ENCODE measurements around the gene DNMT3A. TPM values are rescaled to one million over a fixed set of nuclear protein-coding genes. Genes with fewer than 3 reads are reported as not detected.

DNMT3A gene
- total and polyA plus RNA-seq, 2 of the 8 experiments (the other 6 are each of a cell fraction or from before 2014, with no cell fraction given), result 33.6 to 178 TPM

DNA sequence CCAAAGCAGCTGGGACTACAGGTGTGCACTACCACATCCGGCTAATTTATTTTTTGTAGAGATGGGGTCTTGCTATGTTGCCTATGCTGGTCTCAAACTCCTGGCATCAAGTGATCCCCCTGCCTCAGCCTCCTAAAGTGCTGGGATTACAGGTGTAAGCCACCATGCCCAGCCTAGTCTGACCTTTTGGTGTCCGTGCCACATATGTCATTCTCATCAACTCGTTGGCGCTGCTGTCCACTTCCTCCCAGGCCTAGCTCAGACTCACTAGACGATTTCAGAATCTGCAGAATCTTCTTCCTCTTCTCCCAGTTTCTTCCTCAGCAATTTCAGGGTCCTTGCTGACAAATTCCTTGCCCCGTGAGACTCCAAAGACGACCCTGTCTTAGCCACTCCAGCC, 39.8 kb upstream of the DNMT3A start:
- H2AFZ ChIP-seq (ENCODE audit: low read length), result no peak overlapping the region
- H2BK5ac ChIP-seq (ENCODE audit: low read depth, low read length), result no peak overlapping the region
- H4K20me1 ChIP-seq (replicated peaks in 1 of 2; ENCODE audit: control insufficient read depth in 1 of 2, insufficient read depth in 2 of 2, low read length in 2 of 2), result no peaks in the 10 kb centered on the region
- H3K14ac ChIP-seq (ENCODE audit: insufficient read length), result no peak overlapping the region
- no peak overlapping the region for H3K56ac ChIP-seq (replicated peaks; ENCODE audit: insufficient read length, low read depth, low read length)
- H3K27ac ChIP-seq (ENCODE audit: low read depth, low read length), result no peak overlapping the region
- H3K36me3 ChIP-seq (ENCODE audit: control insufficient read depth in 2 of 4, insufficient read depth in 4 of 4, low read length in 3 of 4), result no peaks in the 10 kb centered on the region; a peak in 1 of 8 replicates
- POLR2A ChIA-PET (ENCODE audit: partially characterized antibody), result interaction anchor here (2.2 kb wide), 1 partner anchor 10 kb away, joined by 7 read pairs; no protein-coding TSS in a partner anchor
- TF ChIP-seq CREB1 (IDR thresholded peaks at IDR 0.05) (no peak), TCF12 (IDR thresholded peaks at IDR 0.05; ENCODE audit: low read depth, low read length) (no peak), KDM5A (IDR thresholded peaks at IDR 0.05; ENCODE audit: low read length) (no peak), SIN3A (conservative IDR thresholded peaks at IDR 0.05 in 1 of 2, IDR thresholded peaks at IDR 0.05 in 1 of 2; ENCODE audit: low read depth in 1 of 2, low read length in 2 of 2) (no peak), CEBPB (IDR thresholded peaks at IDR 0.05; ENCODE audit: low read depth, low read length) (no peak), KDM4A (IDR thresholded peaks at IDR 0.05; ENCODE audit: low read depth, low read length, severe bottlenecking) (no peak), TBP (IDR thresholded peaks at IDR 0.05; ENCODE audit: low read depth, low read length) (no peak), POLR2A (IDR thresholded peaks at IDR 0.05; ENCODE audit: control extremely low read depth in 1 of 2, low read depth in 2 of 2, low read length in 2 of 2) (no peak), SIRT6 (IDR thresholded peaks at IDR 0.05; ENCODE audit: low read length) (no peak), TEAD4 (IDR thresholded peaks at IDR 0.05; ENCODE audit: low read depth, low read length) (no peak), CBX8 (IDR thresholded peaks at IDR 0.05; ENCODE audit: borderline replicate concordance, low read depth, low read length) (no peak)
- TF ChIP-seq, protein P1, sequence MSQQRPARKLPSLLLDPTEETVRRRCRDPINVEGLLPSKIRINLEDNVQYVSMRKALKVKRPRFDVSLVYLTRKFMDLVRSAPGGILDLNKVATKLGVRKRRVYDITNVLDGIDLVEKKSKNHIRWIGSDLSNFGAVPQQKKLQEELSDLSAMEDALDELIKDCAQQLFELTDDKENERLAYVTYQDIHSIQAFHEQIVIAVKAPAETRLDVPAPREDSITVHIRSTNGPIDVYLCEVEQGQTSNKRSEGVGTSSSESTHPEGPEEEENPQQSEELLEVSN (IDR thresholded peaks at IDR 0.05), result no peak
- H3K79me1 ChIP-seq (ENCODE audit: low read depth, low read length), result no peaks in the 10 kb centered on the region
- H3K23me2 ChIP-seq (ENCODE audit: low read depth, low read length), result no peaks in the 10 kb centered on the region
- no peak for DNase-seq (ENCODE audit: low read depth in 1 of 2, low spot score in 2 of 2)
- H2BK15ac ChIP-seq (ENCODE audit: low read length), result no peak overlapping the region
- H3K27me3 ChIP-seq (replicated peaks in 1 of 4; ENCODE audit: control insufficient read depth in 3 of 4, extremely low read depth in 1 of 4, insufficient read depth in 3 of 4, low read length in 3 of 4), result no peaks in the 10 kb centered on the region; a peak in 1 of 7 replicates
- no peak overlapping the region for H3K4ac ChIP-seq (replicated peaks; ENCODE audit: insufficient read length, low read depth, low read length)
- CTCF ChIA-PET (ENCODE audit: partially characterized antibody), result interaction anchor here (0.6 to 3.5 kb wide), 3 partner anchors 38 to 116 kb away, joined by 3 to 13 read pairs (median 5); no protein-coding TSS in a partner anchor
- no peak overlapping the region for H3K23ac ChIP-seq (ENCODE audit: insufficient read length)
- H3K9ac ChIP-seq (replicated peaks in 1 of 4; ENCODE audit: extremely low read depth in 1 of 4, low read depth in 3 of 4, low read length in 3 of 4), result no peak overlapping the region
- H3K18ac ChIP-seq (ENCODE audit: extremely low read depth, low read length), result no peak overlapping the region
- no peak overlapping the region for H4K5ac ChIP-seq (ENCODE audit: insufficient read length, low read depth, low read length)
- H3K4me3 ChIP-seq (ENCODE audit: extremely low read depth in 1 of 4, insufficient read depth in 2 of 4, low read depth in 3 of 4, low read length in 4 of 4), result no peak overlapping the region
- no peak overlapping the region for H2BK12ac ChIP-seq (ENCODE audit: low read depth, low read length)
- H3K4me2 ChIP-seq (ENCODE audit: insufficient read depth in 1 of 2, low read depth in 2 of 2, low read length in 2 of 2), result no peak overlapping the region
- no peak overlapping the region for H4K91ac ChIP-seq (replicated peaks; ENCODE audit: insufficient read length, low read length)
- H3K9me3 ChIP-seq (ENCODE audit: insufficient read depth in 2 of 2, low read depth in 1 of 2, low read length in 1 of 2), result no peaks in the 10 kb centered on the region
- FAIRE-seq, result no peak
- no peak overlapping the region for H2BK20ac ChIP-seq (ENCODE audit: low read length)
- no peak overlapping the region for H2BK120ac ChIP-seq (replicated peaks; ENCODE audit: low read depth, low read length)
- H4K8ac ChIP-seq (ENCODE audit: extremely low read depth, insufficient read depth, low read length), result no peak overlapping the region
- peaks cover 0 to 9% (median 8%) of the 10 kb centered on the region in 4 experiments; a peak in 5 of 7 replicates for H3K4me1 ChIP-seq (replicated peaks in 1 of 4; ENCODE audit: control insufficient read depth in 3 of 4, insufficient read depth in 4 of 4, low read length in 3 of 4)
- H2AK5ac ChIP-seq (ENCODE audit: low read depth, low read length), result no peak overlapping the region
- 94% methylated on average over 7 of the region's 7 CpGs; no CpG with 5 or more reads in 1 of the 2 experiments for WGBS, 2 experiments (ENCODE audit: extremely low coverage in 1 of 2, insufficient coverage in 1 of 2, insufficient read length in 1 of 2, insufficient replicate concordance in 2 of 2, low coverage in 1 of 2, low lambda C conversion rate in 2 of 2, missing lambda C conversion rate in 1 of 2)
- H3K79me2 ChIP-seq (ENCODE audit: control insufficient read depth in 1 of 2, insufficient read depth in 2 of 2, low read length in 2 of 2), result no peaks in the 10 kb centered on the region
